Calu3 (cell line): ENCODE measurements around the gene SPIRE1. TPM values are rescaled to one million over a fixed set of nuclear protein-coding genes. Genes with fewer than 3 reads are reported as not detected.
"Not testable (repeated sequence)": the region's sequence is repeated elsewhere in the genome, so short reads cannot be mapped to it uniquely, and the experiment has no call there.

Source experiments
- BruUV-seq: library from RNA; stranded (reverse); fragments of 400-500 nt; replicated peaks from 2 replicates; lab custom pipeline; 2021; lab: Mats Ljungman, UMichigan
- CTCF ChIA-PET: fragments of 300-600 bp; sonication (Branson Sonifier 250); formaldehyde crosslinking; loops from one replicate; lab custom pipeline; 2022; ENCODE audit warnings: antibody characterized with exemption; lab: Charles Lee
- DNase-seq: peaks from one replicate; pipeline ENCODE4 v3.0.0; 2022
- H3K27ac Mint-ChIP-seq: one replicate; pipeline ENCODE4 v1.8.0; 2022; ENCODE audit warnings: mixed read lengths; ENCODE audit not compliant: unreplicated experiment
- H3K27me3 Mint-ChIP-seq: one replicate; pipeline ENCODE4 v1.8.0; 2022; ENCODE audit warnings: mixed read lengths; ENCODE audit not compliant: unreplicated experiment
- H3K36me3 Mint-ChIP-seq: one replicate; pipeline ENCODE4 v1.8.0; 2022; ENCODE audit warnings: mild to moderate bottlenecking, moderate library complexity, mixed read lengths; ENCODE audit not compliant: insufficient read depth, unreplicated experiment
- H3K4me1 Mint-ChIP-seq: one replicate; pipeline ENCODE4 v1.8.0; 2022; ENCODE audit warnings: mild to moderate bottlenecking, low read depth, mixed read lengths; ENCODE audit not compliant: unreplicated experiment
- H3K4me3 Mint-ChIP-seq: one replicate; pipeline ENCODE4 v1.8.0; 2022; ENCODE audit warnings: mild to moderate bottlenecking, low read depth, moderate library complexity, mixed read lengths; ENCODE audit not compliant: unreplicated experiment
- H3K9me3 Mint-ChIP-seq: one replicate; pipeline ENCODE4 v1.8.0; 2022; ENCODE audit warnings: low read depth, mixed read lengths; ENCODE audit not compliant: unreplicated experiment
- CTCF ChIP-seq: fragments of 200-600 bp; IDR thresholded peaks from one replicate; pipeline ENCODE4 v1.8.0; 2022; ENCODE audit warnings: antibody characterized with exemption; ENCODE audit not compliant: unreplicated experiment
- intact Hi-C: fragments of 100-400 bp; cut with micrococcal nuclease; formaldehyde crosslinking; loops from one replicate; pipeline ENCODE4 v1.10.0; 2022; ENCODE audit not compliant: unreplicated experiment
- total RNA-seq: library from RNA; stranded (reverse); gene quantifications from 2 replicates; pipeline ENCODE4 v1.2.3, GENCODE V29; 2022

The SPIRE1 gene
- total RNA-seq, 1 experiment from 2014 or later, result 98.6 TPM

DNA sequence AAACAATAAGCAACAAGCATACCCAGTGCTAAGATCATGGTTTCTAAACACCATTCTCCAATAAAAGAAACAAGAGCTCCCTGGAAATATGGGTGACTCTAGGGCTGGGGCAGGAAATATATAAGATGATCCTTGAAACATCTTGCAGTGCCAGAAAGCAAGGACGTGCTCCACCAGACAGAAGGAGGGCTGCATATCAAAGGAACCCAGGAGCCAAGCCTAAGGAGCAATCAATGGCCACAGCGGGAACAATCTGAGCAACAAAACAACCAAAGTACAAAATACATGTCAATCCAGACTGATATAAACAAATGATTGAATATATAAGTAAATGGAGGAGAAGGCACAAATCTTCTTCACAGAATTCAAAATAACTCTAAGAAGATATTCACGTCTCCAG is 10.1 kb downstream of the SPIRE1 start:
- DNase-seq, result no peak
- Mint-ChIP-seq H3K9me3 (no peaks in the 10 kb centered on the region), H3K4me3 (no peak overlapping the region), H3K4me1 (peaks cover 46% of the 10 kb centered on the region), H3K36me3 (peaks cover 30% of the 10 kb centered on the region), H3K27me3 (no peaks in the 10 kb centered on the region), H3K27ac (no peak overlapping the region)
- no peak for TF ChIP-seq CTCF
- no TSS peak for BruUV-seq
- CTCF ChIA-PET, result no interaction called here
- intact Hi-C loops, result loop anchor here (5.0 kb wide), 1 partner anchor 40 kb away; no protein-coding TSS in a partner anchor

DNA sequence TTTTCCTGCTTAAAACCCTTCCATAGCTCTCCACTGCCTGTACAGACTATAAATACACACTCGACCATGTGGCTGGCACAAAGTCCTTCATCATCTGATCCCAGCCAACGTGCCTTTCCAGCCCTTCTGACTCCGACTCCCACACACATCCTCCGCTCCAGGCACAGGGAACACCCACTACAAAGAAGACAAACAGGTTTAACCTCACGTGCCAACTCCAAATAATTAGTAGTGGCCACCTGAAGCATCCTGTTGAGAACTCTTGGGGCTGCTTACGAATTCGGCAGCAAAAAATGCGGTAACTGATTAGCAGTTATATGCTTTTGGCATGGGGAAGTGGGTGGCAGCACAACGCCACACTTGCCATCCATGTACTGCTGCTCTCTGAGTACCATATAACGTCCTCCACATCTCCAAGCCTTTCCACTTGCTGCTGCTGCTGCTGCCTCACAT is 12.1 kb downstream of the SPIRE1 start:
- TF ChIP-seq CTCF, result no peak
- Mint-ChIP-seq H3K9me3 (no peaks in the 10 kb centered on the region), H3K4me3 (peak overlapping the region; percentile 47), H3K4me1 (peaks cover 41% of the 10 kb centered on the region), H3K27ac (peak overlapping the region; percentile 61), H3K27me3 (no peaks in the 10 kb centered on the region), H3K36me3 (peaks cover 30% of the 10 kb centered on the region)
- peak; percentile 57 for DNase-seq
- no TSS peak for BruUV-seq
- CTCF ChIA-PET, result interaction anchor here (0.7 to 1.3 kb wide), 2 partner anchors 17 to 106 kb away, joined by 3 to 4 read pairs; no protein-coding TSS in a partner anchor
- intact Hi-C loops, result loop anchor here (5.0 kb wide), 1 partner anchor 38 kb away; no protein-coding TSS in a partner anchor

DNA sequence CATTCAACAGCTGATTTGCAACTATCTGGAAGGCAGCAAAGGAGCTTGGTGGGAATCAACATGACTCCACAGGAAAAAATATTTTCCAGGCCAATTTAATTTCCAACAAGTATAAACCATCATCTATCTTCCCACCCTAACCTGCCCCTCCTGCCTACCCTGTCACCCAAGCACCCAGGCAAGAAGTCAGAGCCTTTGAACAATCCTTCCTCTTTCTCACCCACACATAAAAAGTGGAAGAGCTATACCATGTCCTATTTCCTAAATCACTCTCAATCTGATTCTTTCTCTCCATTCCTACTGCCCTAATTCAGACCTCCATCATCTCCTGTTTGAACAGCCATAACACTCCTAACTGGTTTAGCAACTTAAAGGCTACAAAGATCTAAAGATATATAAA is 12.7 kb downstream of the SPIRE1 start:
- Mint-ChIP-seq H3K36me3 (peaks cover 30% of the 10 kb centered on the region), H3K27me3 (no peaks in the 10 kb centered on the region), H3K9me3 (no peaks in the 10 kb centered on the region), H3K4me1 (peaks cover 46% of the 10 kb centered on the region), H3K4me3 (peak overlapping the region; percentile 47), H3K27ac (peak overlapping the region; percentile 61)
- no TSS peak for BruUV-seq
- CTCF ChIA-PET, result interaction anchor here (0.7 to 1.3 kb wide), 2 partner anchors 16 to 106 kb away, joined by 3 to 4 read pairs; no protein-coding TSS in a partner anchor
- TF ChIP-seq CTCF, result no peak
- intact Hi-C loops, result loop anchor here (5.0 kb wide), 1 partner anchor 38 kb away; no protein-coding TSS in a partner anchor
- no peak for DNase-seq

DNA sequence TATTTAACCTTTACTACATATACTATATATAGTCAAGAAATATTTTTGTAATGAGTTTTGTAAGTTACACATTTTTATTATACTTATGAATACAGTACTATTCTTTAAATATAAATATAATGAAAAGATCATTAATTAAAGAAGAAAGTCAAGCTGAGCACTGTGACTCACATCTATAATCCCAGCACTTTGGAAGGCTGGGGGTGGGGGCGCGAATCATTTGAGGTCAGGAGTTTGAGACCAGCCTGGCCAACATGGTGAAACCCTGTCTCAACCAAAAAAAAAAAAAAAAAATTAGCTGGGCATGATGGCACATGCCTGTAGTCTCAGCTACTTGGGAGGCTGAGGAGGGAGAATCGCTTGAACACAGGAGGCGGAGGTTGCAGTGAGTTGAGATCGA is 14.2 kb downstream of the SPIRE1 start:
- H3K36me3 Mint-ChIP-seq, result peaks cover 25% of the 10 kb centered on the region
- H3K9me3 Mint-ChIP-seq, H3K4me3 Mint-ChIP-seq, intact Hi-C loops, BruUV-seq, DNase-seq, H3K27me3 Mint-ChIP-seq, H3K27ac Mint-ChIP-seq: not testable (repeated sequence)
- peaks cover 54% of the 10 kb centered on the region for H3K4me1 Mint-ChIP-seq
- CTCF ChIA-PET, result interaction anchor here (1.4 kb wide), 1 partner anchor 56 kb away, joined by 3 read pairs; no protein-coding TSS in a partner anchor

- Mint-ChIP-seq H3K4me1 (peaks cover 64% of the 10 kb centered on the region), H3K36me3 (peaks cover 14% of the 10 kb centered on the region), H3K9me3 (no peaks in the 10 kb centered on the region), H3K27ac (peak overlapping the region; percentile 9), H3K27me3 (no peaks in the 10 kb centered on the region), H3K4me3 (peak overlapping the region; percentile 5)
- CTCF ChIA-PET, result interaction anchor here (0.5 kb wide), 1 partner anchor 194 kb away, joined by 3 read pairs; no protein-coding TSS in a partner anchor
- intact Hi-C loops, result no loop called here
- TF ChIP-seq CTCF, result no peak
- BruUV-seq, result no TSS peak
- no peak for DNase-seq
These were observed 17.1 kb downstream of the SPIRE1 start for GRCh38 chr18:12640881-12641200.
